ENCODE results near the gene TEX264. TPM values are rescaled to one million over a fixed set of nuclear protein-coding genes. Genes with fewer than 3 reads are reported as not detected.

TEX264 gene
- total and polyA plus RNA-seq, 2 of the 13 experiments (the other 11 are each of a cell fraction or from before 2014, with no cell fraction given), result 35.2 to 52.1 TPM

- Histone ChIP-seq H3K4me2 (ENCODE audit: low read depth, low read length) (no peak overlapping the region), H3K79me2 (ENCODE audit: insufficient read depth, low read length) (no peaks in the 10 kb centered on the region), H2AFZ (ENCODE audit: low read length) (no peak overlapping the region), H4K20me1 (ENCODE audit: insufficient read depth, low read length) (peaks cover 11% of the 10 kb centered on the region; the same call in 1 of the 2 replicates), H3K27me3 (ENCODE audit: control insufficient read depth in 1 of 2, insufficient read depth in 2 of 2, low read length in 2 of 2) (peaks cover 2 to 13% of the 10 kb centered on the region in 2 experiments; a peak in 4 of 5 replicates), H3K36me3 (replicated peaks in 1 of 2; ENCODE audit: control insufficient read depth in 1 of 2, insufficient read depth in 2 of 2, low read length in 2 of 2) (peaks cover 5 to 7% of the 10 kb centered on the region in 2 experiments; a peak in 2 of 5 replicates), H3K27ac (ENCODE audit: extremely low read length, insufficient read depth, low read length) (no peak overlapping the region), H3K4me1 (ENCODE audit: insufficient read depth, low read length) (peaks cover 7% of the 10 kb centered on the region; the same call in 1 of the 2 replicates), H3K9ac (ENCODE audit: insufficient read depth, low read depth, low read length) (no peak overlapping the region), H3K9me3 (ENCODE audit: low read length) (no peaks in the 10 kb centered on the region), H3K4me3 (replicated peaks in 1 of 3; ENCODE audit: insufficient read depth in 1 of 3, low read depth in 2 of 3, low read length in 3 of 3) (no peak overlapping the region)
- ChIA-PET POLR2A (interaction anchor here (0.5 to 1.0 kb wide), 2 partner anchors 207 to 1341 kb away, joined by 3 read pairs; no protein-coding TSS in a partner anchor), CTCF (ENCODE audit: low intra/inter-chr PET ratio, low total read pairs) (no interaction called here)
- no peak for FAIRE-seq
- in situ Hi-C loops (cut with HindIII; ENCODE audit: extremely low pct_ligation_motif_present, low pct_unique_long_range_greater_than_20kb) (no loop called here), intact Hi-C loops (cut with micrococcal nuclease; ENCODE audit: unreplicated experiment) (no loop called here)
- 82% methylated on average over 3 of the region's 3 CpGs for WGBS (ENCODE audit: low lambda C conversion rate)
- no TSS peak for BruUV-seq (replicated peaks)
- DNase-seq (ENCODE audit: low spot score), result no peak
- TF ChIP-seq THYN1 (CRISPR knock-in tag; IDR thresholded peaks at IDR 0.05; ENCODE audit: borderline replicate concordance, low read depth) (no peak), HOXA9 (CRISPR knock-in tag; IDR thresholded peaks at IDR 0.05; ENCODE audit: borderline replicate concordance) (0 out of 2 replicates have a peak, but pooled peaks have one; percentile 5)
- ATAC-seq, result no peak
Measured at GRCh38 chr3:51706021-51706485, 35.0 kb downstream of the TEX264 start.

- Histone ChIP-seq H3K36me3 (replicated peaks in 1 of 2; ENCODE audit: control insufficient read depth in 1 of 2, insufficient read depth in 2 of 2, low read length in 2 of 2) (peaks cover 4 to 7% of the 10 kb centered on the region in 2 experiments; a peak in 2 of 5 replicates), H3K27ac (ENCODE audit: extremely low read length, insufficient read depth, low read length) (no peak within 1 kb of the TSS), H2AFZ (ENCODE audit: low read length) (no peak within 1 kb of the TSS), H3K9ac (ENCODE audit: insufficient read depth, low read depth, low read length) (no peak within 1 kb of the TSS), H3K4me3 (replicated peaks in 1 of 3; ENCODE audit: insufficient read depth in 1 of 3, low read depth in 2 of 3, low read length in 3 of 3) (peak within 1 kb of the TSS in 1 of 3 experiments; percentile 50; a peak in 1 of 6 replicates), H3K9me3 (ENCODE audit: low read length) (no peaks in the 10 kb centered on the region), H3K4me1 (ENCODE audit: insufficient read depth, low read length) (peaks cover 14% of the 10 kb centered on the region), H4K20me1 (ENCODE audit: insufficient read depth, low read length) (peaks cover 11% of the 10 kb centered on the region; the same call in 1 of the 2 replicates), H3K4me2 (ENCODE audit: low read depth, low read length) (peak within 1 kb of the TSS; percentile 60), H3K27me3 (ENCODE audit: control insufficient read depth in 1 of 2, insufficient read depth in 2 of 2, low read length in 2 of 2) (peaks cover 2 to 13% of the 10 kb centered on the region in 2 experiments; a peak in 4 of 5 replicates), H3K79me2 (ENCODE audit: insufficient read depth, low read length) (no peaks in the 10 kb centered on the region)
- POLR2A ChIA-PET, result interaction anchor here (1.0 kb wide), 1 partner anchor 208 kb away, joined by 3 read pairs; no protein-coding TSS in a partner anchor
- peak; percentile 73 for DNase-seq (ENCODE audit: low spot score)
- no TSS peak for BruUV-seq (replicated peaks)
- in situ Hi-C loops (cut with HindIII; ENCODE audit: extremely low pct_ligation_motif_present, low pct_unique_long_range_greater_than_20kb) (no loop called here), intact Hi-C loops (cut with micrococcal nuclease; ENCODE audit: unreplicated experiment) (no loop called here)
- CTCF ChIA-PET (ENCODE audit: low intra/inter-chr PET ratio, low total read pairs), result no interaction called here
- WGBS (ENCODE audit: low lambda C conversion rate), result 30% methylated on average over 28 of the region's 69 CpGs
- FAIRE-seq, result no peak
- peak; percentile 78 for ATAC-seq
- TF ChIP-seq YEATS2 (CRISPR knock-in tag; IDR thresholded peaks at IDR 0.05; ENCODE audit: borderline replicate concordance) (peak; percentile 45; the same call in 1 of the 2 replicates), ERF (CRISPR knock-in tag; IDR thresholded peaks at IDR 0.05) (peak; percentile 93), CENPT (CRISPR knock-in tag; IDR thresholded peaks at IDR 0.05; ENCODE audit: low read depth) (no peak), ZBTB25 (CRISPR knock-in tag; IDR thresholded peaks at IDR 0.05) (peak; percentile 90), AHR (CRISPR knock-in tag; IDR thresholded peaks at IDR 0.05) (peak; percentile 89; the same call in 1 of the 2 replicates), KLF16 (CRISPR knock-in tag; IDR thresholded peaks at IDR 0.05) (peak in 1 of 2 experiments; percentile 87; a peak in 2 of 4 replicates), ZNF580 (CRISPR knock-in tag; IDR thresholded peaks at IDR 0.05; ENCODE audit: borderline replicate concordance, low read depth) (peak; percentile 77; the same call in 1 of the 2 replicates), BATF2 (CRISPR knock-in tag; IDR thresholded peaks at IDR 0.05) (peak; percentile 84), WIZ (CRISPR knock-in tag; IDR thresholded peaks at IDR 0.05) (peak; percentile 94), TEAD3 (CRISPR knock-in tag; optimal IDR thresholded peaks at IDR 0.05; ENCODE audit: borderline replicate concordance) (peak; percentile 54), ZNF660 (CRISPR knock-in tag; IDR thresholded peaks at IDR 0.05; ENCODE audit: borderline replicate concordance, low read depth) (no peak), RFX3 (CRISPR knock-in tag; IDR thresholded peaks at IDR 0.05) (0 out of 2 replicates have a peak, but pooled peaks have one; percentile 15)
Measured at GRCh38 chr3:51706788-51707731, 36.0 kb downstream of the TEX264 start, which contains the start of gene GRM2. TSS of gene GRM2 (plus strand) at chr3:51707068. CDS start at chr3:51708984, 1,916 bp downstream.
